ENCODE results near the gene TNIK.

TNIK gene

DNA sequence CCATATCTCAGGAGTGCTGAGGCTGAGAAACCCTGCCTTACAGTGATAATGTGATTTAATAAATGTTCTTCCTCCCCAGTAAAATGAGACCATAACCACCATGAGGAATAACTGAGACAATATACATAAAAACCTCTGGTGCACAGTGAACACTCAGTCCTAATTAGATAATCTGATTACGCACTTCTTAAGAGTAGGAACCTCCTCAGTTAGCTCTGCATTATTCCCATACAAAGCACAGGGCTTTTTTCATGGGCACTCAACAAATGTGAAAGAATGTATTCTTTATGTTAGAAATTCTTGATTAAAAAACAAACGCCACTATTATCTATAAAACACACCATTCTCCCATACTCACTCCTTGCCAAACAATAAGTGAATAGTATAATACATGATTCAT lies 97.0 kb downstream of the TNIK start:
- Histone ChIP-seq H3K9me3 (ENCODE audit: control insufficient read depth, low read length) (no peaks in the 10 kb centered on the region), H3K27me3 (replicated peaks; ENCODE audit: control insufficient read depth, insufficient read depth, low read length, poor library complexity, severe bottlenecking) (no peaks in the 10 kb centered on the region), H3K36me3 (ENCODE audit: control insufficient read depth, insufficient read depth, low read length) (peaks cover 6% of the 10 kb centered on the region), H3K4me1 (ENCODE audit: control insufficient read depth, insufficient read depth, low read length, poor library complexity, severe bottlenecking) (no peaks in the 10 kb centered on the region), H3K4me3 (ENCODE audit: insufficient read depth, low read depth, low read length, poor library complexity, severe bottlenecking) (no peak overlapping the region), H3K27ac (ENCODE audit: insufficient read depth, low read length, poor library complexity, severe bottlenecking) (no peak overlapping the region)
- DNase-seq, result no peak

DNA sequence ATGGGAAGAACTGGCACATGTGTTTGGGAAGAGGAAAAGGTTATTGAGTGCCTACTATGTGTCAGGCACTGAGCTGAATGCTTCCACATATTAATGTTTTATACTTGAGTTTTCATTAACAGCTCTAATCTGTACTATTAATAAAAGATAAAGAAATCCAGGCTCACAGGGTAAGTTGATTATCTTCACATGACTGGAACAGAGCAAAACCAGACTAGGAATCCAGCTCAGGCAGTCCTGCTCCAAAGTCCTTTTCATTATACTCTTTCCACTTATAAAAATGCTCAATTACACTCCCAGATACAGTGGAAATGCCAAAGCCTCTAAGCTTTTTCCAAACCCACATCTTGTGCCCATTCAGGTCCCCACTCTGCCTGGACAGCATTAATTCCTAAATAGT lies 97.6 kb downstream of the TNIK start:
- Histone ChIP-seq H3K4me1 (ENCODE audit: control insufficient read depth, insufficient read depth, low read length, poor library complexity, severe bottlenecking) (no peaks in the 10 kb centered on the region), H3K27ac (ENCODE audit: insufficient read depth, low read length, poor library complexity, severe bottlenecking) (no peak overlapping the region)

DNA sequence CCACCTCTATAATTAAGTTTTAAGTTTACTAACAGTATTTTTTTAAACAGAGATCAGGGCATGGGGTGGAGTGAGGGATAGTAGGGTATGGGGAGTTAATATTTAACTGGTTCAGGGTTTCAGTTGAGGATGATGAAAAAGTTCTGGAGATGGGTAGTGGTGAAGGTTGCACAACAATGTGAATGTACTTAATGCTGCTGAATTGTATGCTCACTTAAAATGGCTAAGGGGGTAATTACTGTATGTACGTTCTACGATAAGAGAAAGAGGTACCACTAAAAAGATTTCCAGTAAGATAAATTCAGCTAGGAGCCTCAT lies 101.4 kb downstream of the TNIK start:
- no peak for DNase-seq
- no peaks in the 10 kb centered on the region for H3K9me3 ChIP-seq (ENCODE audit: control insufficient read depth, low read length)
- H3K36me3 ChIP-seq (ENCODE audit: control insufficient read depth, insufficient read depth, low read length), result no peaks in the 10 kb centered on the region
- no peaks in the 10 kb centered on the region for H3K27me3 ChIP-seq (replicated peaks; ENCODE audit: control insufficient read depth, insufficient read depth, low read length, poor library complexity, severe bottlenecking)
- no peaks in the 10 kb centered on the region for H3K4me1 ChIP-seq (ENCODE audit: control insufficient read depth, insufficient read depth, low read length, poor library complexity, severe bottlenecking)
- H3K27ac ChIP-seq (ENCODE audit: insufficient read depth, low read length, poor library complexity, severe bottlenecking), result no peak overlapping the region
- H3K4me3 ChIP-seq (ENCODE audit: insufficient read depth, low read depth, low read length, poor library complexity, severe bottlenecking), result no peak overlapping the region

More for the DNA sequence above, 97.6 kb downstream of the TNIK start:
- H3K36me3 ChIP-seq (ENCODE audit: control insufficient read depth, insufficient read depth, low read length), result peaks cover under 1% of the 10 kb centered on the region
- no peak for DNase-seq
- H3K27me3 ChIP-seq (replicated peaks; ENCODE audit: control insufficient read depth, insufficient read depth, low read length, poor library complexity, severe bottlenecking), result no peaks in the 10 kb centered on the region
- no peaks in the 10 kb centered on the region for H3K9me3 ChIP-seq (ENCODE audit: control insufficient read depth, low read length)
- no peak overlapping the region for H3K4me3 ChIP-seq (ENCODE audit: insufficient read depth, low read depth, low read length, poor library complexity, severe bottlenecking)

DNA sequence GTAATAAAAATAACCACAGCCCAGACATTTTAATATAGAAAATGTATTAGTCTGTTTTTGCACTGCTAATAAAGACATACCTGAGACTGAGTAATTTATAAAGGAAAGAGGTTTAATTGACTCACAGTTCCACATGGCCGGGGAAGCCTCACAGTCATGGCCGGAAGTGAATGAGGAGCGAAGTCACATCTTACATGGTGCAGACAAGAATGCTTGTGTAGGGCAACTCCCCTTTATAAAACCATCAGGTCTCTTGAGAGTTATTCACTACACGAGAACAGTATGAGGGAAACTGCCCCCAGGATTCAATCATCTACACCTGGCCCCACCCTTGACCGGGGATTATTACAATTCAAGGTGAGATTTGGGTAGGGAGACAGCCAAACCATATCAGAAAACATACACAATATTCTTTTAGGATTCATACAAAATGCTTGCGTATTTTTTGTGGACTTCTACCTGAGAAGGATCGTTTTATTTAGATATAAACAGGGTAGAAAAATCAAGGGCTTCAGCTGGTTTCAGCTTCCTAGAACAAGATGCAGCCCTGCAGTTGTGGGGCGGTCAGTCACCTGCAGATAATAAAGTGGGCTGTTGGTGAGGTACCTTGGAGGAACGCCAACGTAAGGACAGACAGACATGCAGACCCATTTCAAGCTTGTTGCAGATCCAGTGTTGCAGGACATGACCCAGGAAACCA lies 101.9 kb downstream of the TNIK start:
- H3K4me3 ChIP-seq (ENCODE audit: insufficient read depth, low read depth, low read length, poor library complexity, severe bottlenecking), result no peak overlapping the region
- no peaks in the 10 kb centered on the region for H3K9me3 ChIP-seq (ENCODE audit: control insufficient read depth, low read length)
- H3K27ac ChIP-seq (ENCODE audit: insufficient read depth, low read length, poor library complexity, severe bottlenecking), result no peak overlapping the region
- H3K27me3 ChIP-seq (replicated peaks; ENCODE audit: control insufficient read depth, insufficient read depth, low read length, poor library complexity, severe bottlenecking), result no peaks in the 10 kb centered on the region
- no peak for DNase-seq
- H3K36me3 ChIP-seq (ENCODE audit: control insufficient read depth, insufficient read depth, low read length), result no peaks in the 10 kb centered on the region
- H3K4me1 ChIP-seq (ENCODE audit: control insufficient read depth, insufficient read depth, low read length, poor library complexity, severe bottlenecking), result no peaks in the 10 kb centered on the region

DNA sequence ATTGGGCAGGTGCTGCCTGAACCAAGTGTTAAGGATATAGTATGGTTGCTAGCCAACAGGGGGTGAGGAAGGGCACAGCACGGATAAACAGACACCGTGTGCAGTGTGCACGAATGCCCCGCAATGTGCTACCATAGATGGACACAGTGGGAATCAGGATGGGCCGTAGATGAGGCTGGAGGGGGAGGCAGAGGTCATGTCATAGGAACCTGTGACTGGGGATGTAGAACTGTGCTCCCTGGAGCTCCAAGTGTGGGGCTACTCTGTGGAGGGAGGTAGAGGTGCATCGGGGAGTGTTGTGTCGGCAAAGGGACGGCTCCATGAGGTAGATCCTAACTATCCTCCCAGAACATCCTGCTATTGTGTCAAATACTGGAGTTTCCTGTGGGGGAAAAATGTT lies 102.5 kb downstream of the TNIK start:
- DNase-seq, result no peak
- no peak overlapping the region for H3K27ac ChIP-seq (ENCODE audit: insufficient read depth, low read length, poor library complexity, severe bottlenecking)
- H3K4me1 ChIP-seq (ENCODE audit: control insufficient read depth, insufficient read depth, low read length, poor library complexity, severe bottlenecking), result no peaks in the 10 kb centered on the region
- no peaks in the 10 kb centered on the region for H3K27me3 ChIP-seq (replicated peaks; ENCODE audit: control insufficient read depth, insufficient read depth, low read length, poor library complexity, severe bottlenecking)
- H3K36me3 ChIP-seq (ENCODE audit: control insufficient read depth, insufficient read depth, low read length), result no peaks in the 10 kb centered on the region
- no peak overlapping the region for H3K4me3 ChIP-seq (ENCODE audit: insufficient read depth, low read depth, low read length, poor library complexity, severe bottlenecking)
- H3K9me3 ChIP-seq (ENCODE audit: control insufficient read depth, low read length), result no peaks in the 10 kb centered on the region

DNA sequence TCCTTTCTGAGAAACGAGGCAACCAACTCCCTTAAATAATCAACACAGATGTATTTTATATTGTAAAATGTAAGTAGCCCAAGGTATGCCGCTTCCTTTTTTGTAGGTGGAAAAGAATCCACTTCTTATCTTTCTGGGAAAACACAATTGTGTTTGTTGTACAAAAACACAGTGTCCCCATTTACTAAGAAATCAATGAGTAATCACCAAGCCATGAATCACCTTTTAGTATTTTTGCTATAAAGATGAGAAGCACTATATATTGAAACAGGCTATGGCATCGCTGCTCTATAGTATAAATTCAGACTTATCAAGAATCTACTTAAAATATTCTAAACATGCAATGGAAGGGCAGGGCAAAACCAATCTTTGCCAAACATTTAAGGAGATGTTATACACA lies 104.0 kb downstream of the TNIK start:
- Histone ChIP-seq H3K27ac (ENCODE audit: insufficient read depth, low read length, poor library complexity, severe bottlenecking) (no peak overlapping the region), H3K4me3 (ENCODE audit: insufficient read depth, low read depth, low read length, poor library complexity, severe bottlenecking) (no peak overlapping the region), H3K4me1 (ENCODE audit: control insufficient read depth, insufficient read depth, low read length, poor library complexity, severe bottlenecking) (no peaks in the 10 kb centered on the region), H3K9me3 (ENCODE audit: control insufficient read depth, low read length) (no peaks in the 10 kb centered on the region), H3K36me3 (ENCODE audit: control insufficient read depth, insufficient read depth, low read length) (no peaks in the 10 kb centered on the region), H3K27me3 (replicated peaks; ENCODE audit: control insufficient read depth, insufficient read depth, low read length, poor library complexity, severe bottlenecking) (no peaks in the 10 kb centered on the region)
- DNase-seq, result no peak

DNA sequence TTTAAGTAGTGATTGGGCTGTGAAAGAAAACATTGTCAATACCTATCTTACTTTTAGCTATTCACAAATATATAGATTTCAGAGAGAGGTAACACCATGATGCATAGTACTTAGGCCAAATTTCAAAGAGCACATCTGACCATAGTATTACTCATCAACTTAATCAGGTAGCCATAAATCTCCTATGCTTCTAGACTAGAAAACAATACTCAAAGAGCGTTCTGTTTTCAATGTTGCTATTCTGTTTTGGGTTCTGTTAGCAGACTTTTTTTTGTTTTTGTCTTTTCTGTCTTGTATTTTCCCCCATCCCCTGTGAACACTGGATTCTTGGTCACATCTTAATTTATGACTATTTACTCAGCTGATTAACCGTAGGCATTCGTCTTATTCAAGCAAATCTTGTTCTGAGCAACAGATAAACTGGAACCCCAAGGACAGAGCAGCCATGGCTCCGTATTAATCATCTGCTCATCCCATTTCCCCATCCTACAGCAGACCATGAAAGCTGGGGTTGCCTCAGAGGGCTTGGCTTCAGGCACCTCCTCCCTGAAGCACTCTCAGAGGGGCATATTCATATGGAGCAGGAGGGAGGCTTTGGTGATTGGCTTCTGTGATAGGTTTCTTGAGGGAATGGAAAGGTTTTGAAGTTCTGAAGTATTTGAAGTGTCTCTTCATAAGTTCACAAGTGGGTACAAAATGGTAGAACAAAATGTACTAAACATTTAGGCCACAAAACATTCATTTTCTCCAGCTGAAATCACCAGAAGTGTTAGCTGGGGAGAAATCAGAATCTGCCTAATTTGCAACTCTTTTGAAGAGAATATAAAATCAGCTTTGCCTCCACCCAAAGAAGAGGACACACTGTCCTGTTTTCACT lies 105.3 kb downstream of the TNIK start:
- no peak overlapping the region for H3K4me3 ChIP-seq (ENCODE audit: insufficient read depth, low read depth, low read length, poor library complexity, severe bottlenecking)
- H3K27ac ChIP-seq (ENCODE audit: insufficient read depth, low read length, poor library complexity, severe bottlenecking), result no peak overlapping the region
- H3K27me3 ChIP-seq (replicated peaks; ENCODE audit: control insufficient read depth, insufficient read depth, low read length, poor library complexity, severe bottlenecking), result no peaks in the 10 kb centered on the region
- H3K9me3 ChIP-seq (ENCODE audit: control insufficient read depth, low read length), result no peaks in the 10 kb centered on the region
- no peaks in the 10 kb centered on the region for H3K4me1 ChIP-seq (ENCODE audit: control insufficient read depth, insufficient read depth, low read length, poor library complexity, severe bottlenecking)
- H3K36me3 ChIP-seq (ENCODE audit: control insufficient read depth, insufficient read depth, low read length), result no peaks in the 10 kb centered on the region
- DNase-seq, result no peak

DNA sequence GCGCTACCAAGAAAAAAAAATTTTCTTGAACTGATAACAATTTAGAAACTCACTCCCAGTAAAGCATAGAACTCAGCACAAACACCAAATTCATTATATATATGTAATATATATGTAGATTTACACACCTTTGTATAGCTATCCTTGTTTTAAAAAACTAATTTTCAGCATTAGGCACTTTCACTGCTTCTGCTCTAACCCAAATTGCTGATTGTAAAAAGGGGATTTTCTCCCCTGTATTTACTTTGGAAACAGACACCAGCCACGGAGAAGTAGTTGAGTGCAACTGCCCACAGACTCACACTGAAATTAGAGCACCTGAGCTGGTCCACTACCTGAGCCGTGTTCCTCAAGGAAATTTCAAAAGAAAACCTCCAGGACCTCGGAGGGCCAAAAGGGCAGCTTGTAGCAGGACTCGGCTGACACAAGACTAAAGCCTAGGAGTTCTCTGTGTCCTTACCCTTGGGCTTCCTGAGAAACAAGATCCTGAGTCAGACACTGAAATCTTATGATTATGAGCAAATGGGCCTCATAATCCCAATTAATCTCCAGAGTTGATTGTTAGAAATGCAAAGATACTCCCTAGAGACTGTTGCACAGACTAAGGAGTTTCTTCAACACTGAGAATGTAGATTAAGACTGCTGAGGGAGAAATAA lies 106.0 kb downstream of the TNIK start:
- H3K9me3 ChIP-seq (ENCODE audit: control insufficient read depth, low read length), result no peaks in the 10 kb centered on the region
- H3K4me1 ChIP-seq (ENCODE audit: control insufficient read depth, insufficient read depth, low read length, poor library complexity, severe bottlenecking), result no peaks in the 10 kb centered on the region
- H3K27me3 ChIP-seq (replicated peaks; ENCODE audit: control insufficient read depth, insufficient read depth, low read length, poor library complexity, severe bottlenecking), result no peaks in the 10 kb centered on the region
- no peak overlapping the region for H3K27ac ChIP-seq (ENCODE audit: insufficient read depth, low read length, poor library complexity, severe bottlenecking)
- H3K4me3 ChIP-seq (ENCODE audit: insufficient read depth, low read depth, low read length, poor library complexity, severe bottlenecking), result no peak overlapping the region
- no peak for DNase-seq
- H3K36me3 ChIP-seq (ENCODE audit: control insufficient read depth, insufficient read depth, low read length), result no peaks in the 10 kb centered on the region

DNA sequence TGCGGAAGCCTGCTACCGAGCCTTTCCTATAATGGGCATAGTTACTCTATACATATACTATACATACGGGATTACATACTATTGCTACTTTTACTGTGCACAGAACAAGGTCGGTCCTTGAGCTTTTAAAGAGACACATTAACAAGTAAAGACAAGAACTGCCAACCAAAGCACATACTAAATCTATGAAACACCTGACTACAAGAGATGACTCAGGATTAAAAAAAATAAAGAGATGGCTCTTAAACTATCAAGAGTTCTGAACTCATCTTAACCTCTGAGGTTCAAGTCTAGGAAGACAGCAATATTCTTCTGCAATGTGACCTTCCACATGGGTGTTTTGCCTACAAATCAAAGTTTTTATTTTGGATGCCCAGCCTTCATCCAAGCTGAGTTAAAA lies 106.8 kb downstream of the TNIK start:
- no peaks in the 10 kb centered on the region for H3K27me3 ChIP-seq (replicated peaks; ENCODE audit: control insufficient read depth, insufficient read depth, low read length, poor library complexity, severe bottlenecking)
- H3K36me3 ChIP-seq (ENCODE audit: control insufficient read depth, insufficient read depth, low read length), result no peaks in the 10 kb centered on the region
- no peak for DNase-seq
- no peaks in the 10 kb centered on the region for H3K9me3 ChIP-seq (ENCODE audit: control insufficient read depth, low read length)
- H3K4me3 ChIP-seq (ENCODE audit: insufficient read depth, low read depth, low read length, poor library complexity, severe bottlenecking), result no peak overlapping the region
- H3K4me1 ChIP-seq (ENCODE audit: control insufficient read depth, insufficient read depth, low read length, poor library complexity, severe bottlenecking), result no peaks in the 10 kb centered on the region
- no peak overlapping the region for H3K27ac ChIP-seq (ENCODE audit: insufficient read depth, low read length, poor library complexity, severe bottlenecking)

DNA sequence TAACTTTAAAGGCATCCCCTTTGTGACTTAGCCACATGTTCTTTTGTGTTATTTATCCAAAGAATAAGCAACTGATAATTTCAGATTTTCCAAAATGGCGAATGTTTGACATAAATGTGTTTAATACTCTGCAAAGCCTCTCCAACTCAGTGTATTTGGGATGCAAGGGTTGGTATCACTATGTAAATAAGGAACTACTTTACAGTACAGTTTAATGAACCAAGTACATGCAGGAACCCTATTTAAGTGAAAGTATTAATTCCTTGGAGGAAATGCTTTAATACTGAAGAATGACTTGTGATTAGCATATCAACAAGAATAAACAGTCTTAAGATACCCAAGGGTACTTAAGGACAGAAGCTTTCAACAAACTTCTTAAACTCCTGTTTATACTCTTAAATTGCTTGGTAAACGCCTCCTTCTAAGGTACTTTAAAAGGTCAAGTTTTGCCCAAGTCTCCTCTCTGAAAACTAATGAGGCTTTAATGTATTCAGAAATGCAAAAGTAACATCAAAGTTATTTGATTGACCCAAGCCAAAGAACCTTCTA lies 107.7 kb downstream of the TNIK start:
- H3K4me1 ChIP-seq (ENCODE audit: control insufficient read depth, insufficient read depth, low read length, poor library complexity, severe bottlenecking), result no peaks in the 10 kb centered on the region
- H3K27ac ChIP-seq (ENCODE audit: insufficient read depth, low read length, poor library complexity, severe bottlenecking), result no peak overlapping the region
- H3K4me3 ChIP-seq (ENCODE audit: insufficient read depth, low read depth, low read length, poor library complexity, severe bottlenecking), result no peak overlapping the region
- no peaks in the 10 kb centered on the region for H3K27me3 ChIP-seq (replicated peaks; ENCODE audit: control insufficient read depth, insufficient read depth, low read length, poor library complexity, severe bottlenecking)
- H3K9me3 ChIP-seq (ENCODE audit: control insufficient read depth, low read length), result no peaks in the 10 kb centered on the region
- DNase-seq, result no peak
- no peaks in the 10 kb centered on the region for H3K36me3 ChIP-seq (ENCODE audit: control insufficient read depth, insufficient read depth, low read length)

Data from effector memory CD4-positive, alpha-beta T cell (primary cell).